GM19238 (cell line): ENCODE results near the gene LRWD1.
"Not testable (repeated sequence)": the region's sequence is repeated elsewhere in the genome, so short reads cannot be mapped to it uniquely, and the experiment has no call there.

Source experiments
- DNase-seq: peaks from one replicate; pipeline ENCODE4 v3.0.0; 2011; ENCODE audit warnings: low spot score; ENCODE audit not compliant: insufficient read length

LRWD1 gene

DNA sequence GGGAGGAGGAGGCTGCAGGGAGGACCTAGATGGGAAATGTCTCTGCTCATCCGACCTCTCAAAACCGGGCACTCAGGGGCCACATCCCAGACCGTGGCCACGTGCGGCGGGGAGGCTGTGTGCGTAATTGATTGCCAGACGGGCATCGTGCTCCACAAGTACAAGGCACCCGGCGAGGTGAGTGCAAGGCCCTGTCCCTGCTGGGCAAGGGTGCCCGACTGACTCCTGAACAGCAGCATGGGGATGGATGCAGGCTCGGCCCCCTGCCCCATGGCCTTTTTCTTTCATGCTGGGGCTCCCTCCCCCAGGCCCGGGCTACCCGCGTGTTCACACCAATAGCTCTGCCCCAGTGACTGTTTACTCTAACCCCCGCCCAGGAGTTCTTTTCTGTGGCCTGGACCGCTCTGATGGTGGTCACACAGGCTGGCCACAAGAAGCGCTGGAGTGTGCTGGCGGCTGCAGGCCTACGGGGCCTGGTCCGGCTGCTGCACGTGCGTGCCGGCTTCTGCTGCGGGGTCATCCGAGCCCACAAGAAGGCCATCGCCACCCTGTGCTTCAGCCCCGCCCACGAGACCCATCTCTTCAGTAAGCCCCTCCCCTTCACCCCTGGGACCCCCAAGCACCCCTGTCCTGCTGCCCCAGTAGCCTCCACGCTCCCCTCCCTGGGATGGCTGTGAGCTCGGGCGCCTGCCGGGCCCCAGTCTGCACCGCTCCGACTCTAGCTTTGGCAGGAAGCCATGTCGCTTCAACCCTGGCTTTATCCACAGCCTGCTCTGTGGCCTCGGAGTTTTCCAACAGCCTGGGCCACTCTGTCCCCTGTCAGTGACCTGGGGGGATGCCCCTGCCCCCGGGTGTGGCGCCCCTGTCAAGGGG lies 3.9 kb downstream of the LRWD1 start:
- DNase-seq: no peak

DNA sequence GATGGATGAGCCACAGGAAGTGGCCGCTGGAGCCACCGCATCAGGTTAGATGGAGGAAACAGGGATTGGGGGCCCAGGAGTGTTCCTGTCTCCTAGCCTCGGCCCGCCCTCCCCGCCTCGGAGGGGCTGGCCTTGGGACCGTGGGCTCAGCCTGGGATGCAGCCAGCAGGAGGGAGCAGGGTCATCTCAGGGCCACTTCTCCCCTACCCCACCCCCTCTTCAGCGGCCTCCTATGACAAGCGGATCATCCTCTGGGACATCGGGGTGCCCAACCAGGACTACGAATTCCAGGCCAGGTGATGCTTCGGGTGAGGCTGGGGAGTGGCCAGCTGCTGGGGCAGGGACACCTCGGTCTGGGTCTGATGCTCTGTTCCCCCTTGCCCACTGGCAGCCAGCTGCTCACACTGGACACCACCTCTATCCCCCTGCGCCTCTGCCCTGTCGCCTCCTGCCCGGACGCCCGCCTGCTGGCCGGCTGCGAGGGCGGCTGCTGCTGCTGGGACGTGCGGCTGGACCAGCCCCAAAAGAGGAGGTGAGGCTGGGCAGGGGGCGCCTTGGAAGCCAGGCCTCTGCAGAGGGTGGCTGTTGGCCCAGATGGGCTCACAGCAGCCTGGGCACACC lies 4.7 kb downstream of the LRWD1 start:
- no peak for DNase-seq

DNA sequence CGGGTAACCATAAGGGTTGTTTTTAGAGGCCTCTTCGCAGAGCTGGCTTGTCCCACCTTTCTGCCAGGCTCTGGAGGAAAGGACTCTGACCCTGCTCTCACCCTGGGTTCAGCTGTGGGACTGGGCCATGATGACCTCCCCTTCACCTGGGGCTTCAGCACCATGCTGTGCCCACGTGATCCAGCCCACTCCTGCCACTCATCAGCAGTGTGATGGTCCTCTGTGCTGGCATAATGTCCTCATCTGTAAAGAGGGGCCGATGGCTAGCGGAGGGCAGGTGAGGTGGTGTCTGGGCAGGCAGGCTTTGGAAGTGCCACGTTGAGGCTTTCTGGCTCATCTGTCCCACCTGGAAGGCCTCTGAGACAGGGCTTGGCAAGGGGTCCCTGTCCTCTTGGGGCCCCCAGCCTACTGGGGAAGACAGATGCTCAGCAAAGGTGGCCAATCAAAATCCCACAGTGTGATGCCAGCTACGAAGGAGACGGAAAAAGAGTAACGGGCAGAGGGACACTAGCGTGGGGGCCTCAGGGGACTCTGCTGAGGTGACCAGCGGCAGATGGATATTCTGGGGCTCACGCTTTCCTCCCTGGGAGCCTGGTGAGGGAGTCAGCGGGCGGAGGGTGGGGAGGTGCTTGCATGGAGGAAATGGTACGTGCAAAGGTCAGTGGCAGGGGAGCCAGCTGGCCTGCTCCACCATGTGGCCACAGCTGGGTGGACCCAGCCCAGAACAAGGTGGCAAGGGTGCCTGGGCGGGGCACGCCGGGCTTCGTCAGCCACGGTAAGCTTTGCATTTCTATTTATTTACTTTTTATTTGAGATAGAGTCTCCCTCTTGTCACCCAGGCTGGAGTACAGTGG lies 5.4 kb downstream of the LRWD1 start:
- DNase-seq: no peak

DNA sequence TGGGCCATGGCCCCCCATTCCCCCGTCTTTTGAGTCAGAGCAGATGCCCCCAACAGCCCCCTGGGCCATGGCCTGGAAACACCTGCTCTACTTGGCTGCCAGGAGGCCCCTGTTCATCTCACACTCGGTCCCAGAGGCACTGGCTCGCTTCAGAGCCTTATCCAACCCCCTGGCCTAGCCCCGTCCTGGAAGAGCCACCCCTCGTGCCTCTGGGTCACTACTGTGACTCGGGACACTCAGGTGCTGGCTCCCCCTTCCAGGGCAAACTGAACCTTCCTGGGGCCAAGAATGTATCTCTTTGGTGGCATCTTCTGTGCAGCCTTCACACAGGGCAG lies 7.0 kb downstream of the LRWD1 start:
- no peak for DNase-seq

DNA sequence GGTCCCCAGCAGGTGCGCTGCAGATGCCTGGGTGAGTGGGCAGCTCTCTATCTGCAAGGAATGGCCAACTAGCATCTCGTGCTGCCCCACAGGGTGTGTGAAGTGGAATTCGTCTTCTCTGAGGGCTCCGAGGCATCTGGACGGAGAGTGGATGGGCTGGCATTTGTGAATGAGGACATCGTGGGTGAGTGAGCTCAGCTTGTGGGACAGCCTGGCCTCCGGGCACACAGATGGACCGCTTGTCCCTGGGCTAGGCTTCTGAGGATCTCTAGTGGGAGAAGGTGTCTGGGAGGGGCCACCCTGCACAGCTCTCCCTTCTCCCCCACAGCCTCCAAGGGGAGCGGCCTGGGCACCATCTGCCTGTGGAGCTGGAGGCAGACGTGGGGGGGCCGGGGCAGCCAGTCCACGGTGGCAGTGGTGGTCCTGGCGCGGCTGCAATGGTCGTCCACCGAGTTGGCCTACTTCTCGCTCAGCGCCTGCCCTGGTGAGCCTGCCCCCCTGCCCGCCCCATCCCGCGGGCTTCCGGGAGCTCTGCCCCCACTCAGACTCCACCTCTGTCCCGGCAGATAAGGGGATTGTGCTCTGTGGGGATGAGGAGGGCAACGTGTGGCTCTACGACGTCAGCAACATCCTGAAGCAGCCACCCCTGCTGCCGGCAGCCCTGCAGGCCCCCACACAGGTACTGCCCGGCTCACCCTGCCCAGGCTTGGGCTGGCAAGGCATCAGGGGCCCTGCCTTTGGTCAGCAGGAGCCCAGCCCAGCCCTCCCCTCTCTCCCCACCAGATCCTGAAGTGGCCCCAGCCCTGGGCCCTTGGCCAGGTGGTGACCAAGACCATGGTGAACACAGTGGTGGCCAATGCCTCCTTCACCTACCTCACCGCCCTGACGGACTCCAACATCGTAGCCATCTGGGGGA lies 7.6 kb downstream of the LRWD1 start:
- DNase-seq: no peak

DNA sequence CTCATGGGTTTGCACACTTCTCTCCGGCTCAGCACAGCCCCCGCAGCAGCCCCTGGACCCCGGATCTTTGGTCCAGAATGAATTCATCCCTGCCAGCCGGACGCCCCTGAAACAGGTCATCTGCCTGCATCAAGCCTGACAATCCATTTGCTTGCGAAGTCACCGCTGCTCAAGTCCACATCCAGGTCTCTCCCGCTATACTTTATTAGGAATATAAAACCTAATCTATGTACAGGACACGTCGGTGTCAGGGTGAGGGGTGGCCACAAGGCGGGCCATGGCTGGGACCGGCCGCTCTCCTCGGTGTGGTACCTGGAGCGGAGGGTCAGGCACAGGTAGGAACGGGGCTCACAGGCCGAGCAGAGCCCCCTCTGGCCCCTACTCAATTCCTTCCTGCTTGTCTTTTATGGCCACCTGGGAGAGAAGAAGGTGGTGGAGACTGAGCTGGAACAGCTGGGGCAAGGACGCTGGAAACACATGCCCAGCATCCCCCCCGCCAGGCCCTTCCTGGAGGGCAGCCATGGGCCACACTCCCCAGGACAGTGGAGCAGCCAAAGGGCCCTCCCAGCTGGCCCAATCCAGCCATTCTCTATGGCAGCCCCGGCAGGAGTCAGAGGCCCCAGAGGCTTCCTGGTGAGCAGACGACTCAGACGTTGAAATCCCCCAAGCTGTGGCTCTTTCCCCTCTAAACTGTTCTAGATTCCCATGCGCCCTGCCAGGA lies 8.6 kb downstream of the LRWD1 start:
- no peak for DNase-seq

DNA sequence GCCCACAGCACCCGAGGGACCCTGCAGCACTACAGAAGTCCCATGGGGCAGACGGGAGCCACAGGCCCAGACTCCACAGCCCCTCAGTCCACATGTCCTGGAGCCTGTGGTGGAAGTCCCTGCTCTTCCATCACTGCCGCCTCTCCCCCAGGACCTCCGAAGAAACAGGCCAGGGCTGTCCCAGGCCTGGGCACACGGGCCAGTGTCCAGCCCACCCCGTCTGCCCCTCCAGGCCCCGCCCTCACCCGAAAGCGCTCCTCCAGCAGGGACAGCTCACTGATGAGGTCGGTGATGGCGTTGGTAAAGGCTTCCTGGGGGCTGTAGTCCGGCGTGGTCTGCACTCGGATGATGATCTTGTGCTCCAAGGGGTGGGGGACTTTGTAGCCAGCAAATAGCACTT lies 9.3 kb downstream of the LRWD1 start:
- not testable (repeated sequence) for DNase-seq

DNA sequence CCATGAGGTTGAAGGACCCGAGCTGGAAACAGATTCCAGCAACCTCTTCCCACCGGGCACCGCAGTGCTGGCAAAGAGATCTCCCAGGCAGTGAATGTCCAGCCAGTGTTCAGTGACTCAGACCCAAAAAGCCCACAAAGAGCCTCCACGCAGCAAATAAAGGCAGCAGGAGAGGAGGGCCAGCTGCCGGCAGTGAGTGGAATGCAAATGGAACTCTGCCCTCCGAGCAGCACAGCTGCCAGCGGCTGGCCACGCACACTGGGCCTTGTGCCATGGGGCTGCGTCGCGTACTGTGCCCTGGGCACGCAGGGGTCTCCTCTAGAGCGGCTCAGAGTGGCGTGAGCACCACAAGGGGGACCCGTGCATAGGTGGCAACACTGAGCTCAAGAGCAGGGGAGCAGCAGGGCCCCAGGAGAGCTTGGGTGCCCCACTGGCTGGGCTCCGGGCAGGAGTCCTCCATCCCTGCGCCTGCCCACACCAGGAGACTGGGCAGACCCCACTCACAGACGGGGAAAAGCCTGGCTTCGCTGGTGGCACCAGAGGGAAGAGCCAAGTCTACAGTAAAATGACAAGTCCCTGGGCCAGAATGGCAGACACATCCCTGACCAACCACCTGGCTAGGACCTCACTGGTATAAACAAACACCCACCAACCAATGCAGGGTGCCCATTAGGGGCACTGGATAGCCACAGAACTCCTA lies 10.1 kb downstream of the LRWD1 start:
- not testable (repeated sequence) for DNase-seq

DNA sequence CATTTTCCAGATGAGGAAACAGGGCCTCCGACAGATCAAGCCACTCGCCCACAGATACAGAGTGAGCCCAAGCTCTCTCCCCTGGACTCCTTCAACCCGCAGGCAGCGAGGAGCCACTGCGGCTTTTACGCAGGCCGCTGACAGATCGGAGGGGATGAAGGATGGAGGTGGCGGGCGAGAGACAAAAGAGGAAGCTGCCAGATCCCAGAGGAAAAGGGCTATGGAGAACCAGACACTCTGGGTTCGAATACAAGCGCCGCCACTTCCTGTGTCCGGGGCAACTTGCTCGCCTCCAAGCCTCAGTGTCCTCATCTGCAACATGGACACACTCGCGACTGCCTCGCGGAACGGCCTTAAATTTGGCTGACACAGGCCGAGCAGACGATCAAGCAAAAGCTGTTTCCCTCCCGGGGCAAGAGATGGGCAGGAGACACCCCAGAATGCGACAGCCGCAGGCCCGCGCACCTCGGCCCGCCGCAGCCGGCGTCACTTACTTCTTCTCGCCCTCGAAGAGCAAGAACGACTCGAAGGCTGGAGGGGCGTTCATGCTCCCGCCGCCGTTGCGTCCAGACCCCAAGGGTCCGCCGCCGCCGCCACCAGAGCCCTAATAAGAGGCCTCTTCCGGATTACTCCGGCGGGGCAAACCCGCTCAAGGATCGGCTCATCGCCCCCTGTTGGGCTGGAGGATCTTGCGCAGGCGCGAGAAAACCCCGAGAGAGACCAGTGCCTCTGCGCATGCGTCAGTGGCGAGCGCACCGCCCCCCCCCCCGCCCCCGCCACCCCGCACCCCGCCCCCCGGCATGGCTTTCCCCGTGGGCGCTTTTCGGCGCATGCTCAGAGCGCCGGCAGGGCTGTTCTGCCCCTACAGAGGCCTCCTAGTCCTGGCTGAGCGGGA lies 13.8 kb downstream of the LRWD1 start, which contains the start of gene POLR2J:
TSS of gene POLR2J (minus strand) at position 609 of the 895 bp plus-strand sequence. CDS start at position 547, 62 bp downstream.
- DNase-seq: not testable (repeated sequence)

DNA sequence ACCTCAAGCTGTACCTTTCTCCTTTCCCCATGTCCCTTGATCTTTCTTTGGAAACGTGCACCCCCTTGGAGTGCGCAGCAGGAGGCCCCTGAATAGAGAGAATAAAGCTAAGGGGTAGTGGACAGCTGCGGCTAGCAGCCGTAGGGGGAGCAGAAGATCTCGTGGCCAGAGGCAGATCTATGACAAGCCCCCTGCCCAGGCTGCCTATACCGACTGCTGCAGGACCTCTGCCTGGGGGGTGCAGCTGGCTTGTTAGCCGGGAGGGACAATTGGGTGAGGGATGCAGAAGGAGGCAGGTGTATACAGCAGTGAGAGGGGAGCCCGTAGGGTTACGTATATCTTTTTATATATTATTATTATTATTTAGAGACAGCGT lies 14.4 kb downstream of the LRWD1 start:
- DNase-seq: not testable (repeated sequence)

DNA sequence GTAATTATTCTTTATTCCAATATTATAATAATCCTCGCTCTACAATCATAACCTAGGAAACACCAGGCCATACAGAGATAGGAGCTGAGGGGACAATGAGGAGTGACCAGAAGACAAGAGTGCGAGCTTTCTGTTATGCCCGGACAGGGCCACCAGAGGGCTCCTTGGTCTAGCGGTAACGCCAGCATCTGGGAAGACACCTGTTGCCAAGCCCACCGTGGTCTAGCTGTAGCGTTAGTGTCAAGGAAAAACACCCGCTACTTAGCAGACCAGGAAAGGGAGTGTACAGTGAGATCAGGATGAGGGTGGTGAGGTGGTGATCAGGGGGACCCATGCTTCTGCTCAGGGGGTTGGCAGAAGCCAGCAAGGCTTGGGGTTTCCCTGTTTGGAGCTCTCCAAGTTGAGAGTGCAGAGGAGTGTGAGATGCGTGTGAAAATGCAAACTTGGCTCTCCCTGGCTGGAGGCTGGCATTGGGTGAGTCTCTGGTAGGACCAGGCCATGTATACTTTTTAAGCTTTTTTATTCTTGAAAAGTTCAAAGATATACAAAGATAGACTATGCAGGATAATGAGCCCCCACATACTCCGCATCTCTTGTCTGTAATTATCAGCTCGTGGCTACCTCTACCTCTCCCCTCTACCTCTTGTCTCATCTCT lies 15.3 kb downstream of the LRWD1 start:
- not testable (repeated sequence) for DNase-seq

DNA sequence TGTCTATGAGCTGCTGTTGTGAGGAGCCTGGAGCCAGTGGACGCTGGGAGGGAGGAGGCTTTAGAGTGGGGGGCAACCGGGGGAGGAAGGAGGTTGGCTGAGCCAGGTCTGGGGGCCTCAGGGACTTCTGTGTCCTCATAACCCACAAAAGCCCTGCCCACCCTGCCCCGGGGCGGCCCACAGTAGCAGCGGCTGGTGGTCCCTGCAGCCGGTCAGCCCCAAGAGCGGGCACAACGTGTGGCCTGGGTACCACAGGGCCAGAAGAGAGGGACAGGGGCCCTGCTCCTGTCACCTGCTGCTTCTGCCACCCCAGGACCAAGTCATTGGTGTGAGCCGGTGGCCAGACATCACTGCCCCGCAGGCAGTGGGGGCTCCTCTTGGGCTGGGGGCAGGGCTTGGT lies 17.2 kb downstream of the LRWD1 start:
- not testable (repeated sequence) for DNase-seq

DNA sequence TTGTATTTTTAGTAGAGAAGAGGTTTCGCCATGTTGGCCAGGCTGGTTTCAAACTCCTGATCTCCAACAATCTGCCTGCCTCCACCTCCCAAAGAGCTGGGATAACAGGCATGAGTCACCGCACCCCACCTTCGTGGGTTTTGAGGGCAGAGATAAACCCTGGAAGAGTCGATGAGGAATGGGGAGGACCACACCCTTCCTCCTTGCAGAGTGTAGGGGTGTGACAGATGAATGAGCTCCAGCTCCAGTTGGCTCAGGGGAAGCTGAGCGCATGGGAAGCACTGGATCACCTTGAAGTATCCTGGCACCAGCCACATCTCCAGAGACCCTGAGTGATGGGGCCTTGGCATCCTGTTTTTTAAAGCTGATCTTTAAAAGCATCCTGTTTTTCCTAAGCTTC lies 19.5 kb downstream of the LRWD1 start:
- DNase-seq: not testable (repeated sequence)

DNA sequence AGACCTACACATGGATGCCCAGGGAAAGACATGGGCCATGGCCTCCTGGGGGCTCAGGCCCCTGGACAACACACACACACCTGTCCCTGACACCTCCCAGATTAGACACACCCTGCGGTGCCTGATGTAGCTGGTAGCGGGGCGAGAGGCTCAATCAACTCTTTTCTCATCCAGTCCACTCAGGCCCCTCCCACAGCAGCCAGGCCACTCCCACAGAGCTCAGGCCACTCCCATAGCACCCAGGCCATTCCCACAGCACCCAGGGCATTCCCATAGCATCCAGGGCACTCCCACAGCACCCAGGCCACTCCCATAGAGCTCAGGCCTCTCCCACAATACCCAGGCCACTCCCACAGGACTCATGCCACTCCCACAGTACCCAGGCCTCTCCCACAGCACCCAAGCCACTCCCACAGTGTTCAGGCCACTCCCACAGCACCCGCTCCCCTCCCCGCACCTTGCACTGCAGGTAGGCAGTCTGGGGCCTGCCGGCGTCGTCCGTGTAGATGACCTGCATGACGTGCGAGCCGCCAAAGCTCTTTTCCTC lies 25.8 kb downstream of the LRWD1 start:
- DNase-seq: not testable (repeated sequence)

DNA sequence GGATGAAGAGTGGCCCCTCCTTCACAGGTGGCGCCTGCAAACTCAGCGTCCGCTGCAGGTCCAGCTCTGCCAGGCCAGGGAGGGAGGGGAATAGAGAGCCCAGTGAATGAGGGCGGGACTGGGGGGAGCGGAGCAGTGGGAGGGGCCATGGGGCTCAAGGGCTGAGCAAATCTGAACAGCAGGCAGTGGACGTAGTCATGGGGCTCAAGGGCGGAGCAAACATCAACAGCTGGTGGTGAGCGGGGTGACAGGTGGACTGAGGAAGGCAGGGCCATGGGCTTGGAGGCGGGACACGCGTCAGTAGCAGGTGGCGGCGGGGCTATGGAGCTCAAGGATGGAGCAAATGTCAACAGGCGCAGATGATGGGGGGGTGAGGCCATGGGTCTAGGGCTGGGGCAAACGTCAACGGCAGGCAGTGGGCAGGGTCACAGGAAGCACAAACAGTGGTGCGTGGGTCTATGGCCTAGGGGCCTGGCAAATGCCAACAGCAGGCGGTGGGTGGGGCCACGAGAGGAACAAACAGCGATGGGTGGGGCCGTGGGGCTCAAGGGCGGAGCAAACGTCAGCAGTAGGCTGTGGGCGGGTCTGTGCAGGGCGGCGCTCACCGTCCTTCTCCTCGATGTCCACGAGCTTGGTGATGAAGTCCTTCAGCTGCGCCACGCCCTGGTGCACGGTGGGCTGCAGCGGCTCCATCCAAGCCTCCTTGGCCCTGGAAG lies 28.6 kb downstream of the LRWD1 start:
- not testable (repeated sequence) for DNase-seq

DNA sequence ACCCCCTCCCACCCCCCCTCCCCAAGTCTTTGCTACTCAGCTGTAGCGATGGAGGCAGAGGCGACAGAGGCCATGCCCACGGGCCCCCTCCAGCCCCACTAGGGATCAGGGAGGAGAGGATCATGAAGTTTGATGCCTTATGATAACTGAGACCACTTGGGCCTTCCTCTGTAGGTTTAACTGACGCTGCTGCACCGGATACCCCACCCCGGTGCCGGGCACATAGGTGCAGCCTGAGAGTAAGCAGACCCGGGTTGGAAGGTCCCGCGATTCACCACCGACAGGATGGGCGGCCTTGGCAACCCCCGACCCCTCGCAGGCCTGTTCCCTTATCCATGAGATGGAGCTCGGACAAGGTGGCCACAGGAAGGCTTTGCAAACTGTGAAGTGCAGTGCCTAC lies 29.2 kb downstream of the LRWD1 start:
- not testable (repeated sequence) for DNase-seq
